ENCODE measurements around the gene ABHD12. TPM values are rescaled to one million over a fixed set of nuclear protein-coding genes. Genes with fewer than 3 reads are reported as not detected.

Gene ABHD12
- total RNA-seq, 1 experiment from 2014 or later: 48.8 TPM

DNA sequence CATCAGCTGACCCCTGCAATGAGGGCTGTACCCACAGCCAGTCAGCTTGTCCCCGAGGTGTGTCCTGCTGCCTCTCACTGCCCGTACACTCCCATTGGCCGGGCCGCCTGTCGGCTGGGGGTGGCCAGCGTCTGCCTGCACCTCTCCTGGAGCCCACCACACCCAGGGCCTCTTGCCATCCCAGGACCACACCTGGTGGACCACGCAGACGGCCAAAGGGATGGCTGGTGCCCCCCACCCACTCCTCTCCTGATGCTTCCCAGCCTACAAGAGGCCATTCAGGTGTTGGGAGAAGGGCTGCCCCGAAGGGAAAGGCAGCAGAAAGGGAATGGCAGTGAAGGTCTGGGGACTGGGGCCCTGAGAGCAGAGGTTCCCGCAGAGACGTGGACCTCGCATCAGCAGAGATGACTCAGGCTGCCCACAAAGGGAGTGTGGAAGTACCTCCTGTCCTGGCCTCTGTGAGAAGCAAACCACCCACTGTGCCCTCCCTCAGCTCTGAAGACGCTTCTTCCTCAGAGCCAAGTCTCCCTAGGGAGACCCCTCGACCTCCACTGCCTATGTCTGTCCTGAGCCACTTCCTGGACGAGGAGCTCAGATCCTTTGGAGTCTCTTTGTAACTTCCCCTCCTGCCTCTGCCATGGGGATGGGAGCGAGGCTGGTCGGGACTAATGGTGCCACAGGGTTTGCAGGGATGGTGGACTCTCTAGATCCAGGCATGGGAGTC is 81.8 kb downstream of the ABHD12 start:
- DNase-seq (ENCODE audit: low read depth): peak; percentile 80

- DNase-seq (ENCODE audit: low read depth): no peak
Observed at GRCh38 chr20:25308083-25308491, 82.5 kb downstream of the ABHD12 start.

DNA sequence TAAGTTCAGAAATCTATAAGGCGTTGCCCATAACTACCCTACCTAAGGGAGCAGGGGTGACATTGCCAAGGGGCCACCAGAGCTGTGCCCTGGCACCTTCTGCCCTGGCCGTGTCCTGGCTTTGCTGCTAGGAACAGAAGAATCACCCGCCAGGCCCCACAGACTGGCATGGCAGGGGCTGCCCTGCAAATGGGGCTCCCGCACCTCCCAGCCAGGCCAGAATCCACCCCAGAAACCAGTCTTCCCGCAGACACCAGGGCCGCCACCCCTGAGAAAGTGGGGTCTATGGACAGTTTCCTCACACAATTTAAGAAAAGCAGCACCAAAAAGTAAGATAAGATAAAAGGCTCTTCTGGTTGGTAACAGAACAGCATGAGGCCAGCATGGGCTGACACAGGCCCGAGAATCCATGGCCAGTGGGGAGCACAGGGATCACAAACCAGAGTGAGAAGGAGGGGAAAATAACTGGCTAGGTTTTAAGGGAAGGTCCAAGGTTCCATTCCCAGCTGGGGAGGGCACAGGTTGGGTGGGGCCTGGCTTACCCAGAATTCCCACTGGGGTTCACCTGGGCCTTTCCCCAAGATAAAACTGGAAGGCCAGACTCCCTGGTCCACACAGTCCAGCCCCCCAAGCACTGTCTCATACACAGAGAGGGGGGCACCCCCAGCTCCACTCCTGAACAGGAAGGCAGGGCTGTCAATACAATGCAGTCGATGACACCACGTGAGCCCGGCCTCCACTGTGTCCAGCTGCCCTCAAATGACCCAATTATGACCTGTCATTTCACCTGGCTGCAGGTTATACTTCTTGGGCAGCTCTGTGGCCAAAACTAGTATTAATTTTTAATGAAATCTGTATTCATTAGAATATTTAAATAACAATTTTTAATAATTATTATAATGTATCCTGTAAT is 83.4 kb downstream of the ABHD12 start:
- no peak for DNase-seq (ENCODE audit: low read depth)

- DNase-seq (ENCODE audit: low read depth): no peak
Observed at GRCh38 chr20:25304025-25304549, 86.5 kb downstream of the ABHD12 start.

DNA sequence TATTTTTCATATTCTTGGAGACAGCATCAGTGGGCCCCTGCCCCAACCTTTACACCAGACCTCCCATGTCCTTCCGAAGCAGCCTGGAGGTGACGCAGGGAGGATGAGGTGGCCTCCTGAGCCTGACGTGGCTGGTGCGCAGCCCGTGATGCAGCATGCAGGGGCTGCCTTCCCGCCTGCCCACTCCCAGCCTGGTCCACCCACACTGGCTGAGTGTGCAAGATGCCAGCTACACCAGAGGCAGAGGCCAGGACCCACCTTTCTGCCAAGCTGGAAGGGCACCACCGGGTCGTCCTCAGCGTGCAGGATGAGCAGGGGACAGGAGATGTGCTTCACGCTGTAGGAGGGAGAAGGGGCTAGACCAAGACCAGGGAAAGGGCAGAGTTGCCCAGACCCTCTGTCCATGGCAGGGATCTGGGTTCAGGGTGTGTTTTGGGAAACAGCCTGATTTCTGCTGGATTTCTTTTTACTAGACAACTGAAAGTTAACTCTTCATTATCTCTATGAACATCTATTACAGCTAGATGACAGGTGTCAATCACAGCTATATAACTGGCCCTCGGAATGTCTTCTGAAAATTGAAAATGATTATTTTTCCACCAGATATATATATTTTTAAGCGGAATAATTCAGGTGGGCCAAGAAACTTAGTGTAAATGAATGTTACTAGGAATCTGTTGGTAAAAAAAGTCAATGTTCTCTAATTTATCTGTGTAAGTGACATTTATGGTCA is 87.2 kb downstream of the ABHD12 start:
- no peak for DNase-seq (ENCODE audit: low read depth)

GRCh38 chr20:25302596-25302995 is 88.0 kb downstream of the ABHD12 start:
- DNase-seq (ENCODE audit: low read depth): no peak

GRCh38 chr20:25301357-25301920 is 89.2 kb downstream of the ABHD12 start:
- no peak for DNase-seq (ENCODE audit: low read depth)

DNA sequence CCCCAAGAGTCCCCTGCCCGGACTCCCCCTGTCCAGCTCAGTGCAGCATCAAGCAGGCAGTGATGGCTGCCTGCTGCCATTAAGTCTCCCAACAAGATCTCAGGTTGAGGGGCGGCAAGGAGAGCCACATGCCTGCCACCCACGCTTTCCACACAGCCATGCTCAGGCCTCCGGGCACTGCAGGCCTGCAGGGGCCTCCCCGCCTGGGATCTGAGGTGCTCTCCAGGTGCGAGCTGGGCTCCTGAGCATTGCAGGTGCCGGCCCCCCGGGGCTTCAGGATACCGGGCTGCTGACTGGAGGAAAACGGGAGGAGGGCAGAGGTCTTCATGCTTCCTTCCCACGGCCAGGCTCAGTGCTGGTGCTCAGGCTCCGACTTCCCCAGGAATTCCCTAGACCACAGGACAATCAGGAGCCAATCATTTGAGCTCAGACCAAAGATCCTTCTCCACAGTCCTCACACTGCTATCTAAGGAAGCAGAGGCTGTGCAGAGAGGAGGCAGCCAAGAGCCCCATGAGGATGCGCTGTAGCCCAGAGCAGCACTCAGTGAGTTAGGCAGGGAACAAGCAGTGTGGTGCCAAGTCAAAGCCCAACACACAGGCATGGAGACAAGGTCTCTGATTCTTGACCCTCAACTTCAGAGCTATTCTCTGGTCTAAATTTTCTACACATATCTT is 90.0 kb downstream of the ABHD12 start:
- no peak for DNase-seq (ENCODE audit: low read depth)

- DNase-seq (ENCODE audit: low read depth): peak; percentile 61
Observed at GRCh38 chr20:25299806-25300205, 90.8 kb downstream of the ABHD12 start.

DNA sequence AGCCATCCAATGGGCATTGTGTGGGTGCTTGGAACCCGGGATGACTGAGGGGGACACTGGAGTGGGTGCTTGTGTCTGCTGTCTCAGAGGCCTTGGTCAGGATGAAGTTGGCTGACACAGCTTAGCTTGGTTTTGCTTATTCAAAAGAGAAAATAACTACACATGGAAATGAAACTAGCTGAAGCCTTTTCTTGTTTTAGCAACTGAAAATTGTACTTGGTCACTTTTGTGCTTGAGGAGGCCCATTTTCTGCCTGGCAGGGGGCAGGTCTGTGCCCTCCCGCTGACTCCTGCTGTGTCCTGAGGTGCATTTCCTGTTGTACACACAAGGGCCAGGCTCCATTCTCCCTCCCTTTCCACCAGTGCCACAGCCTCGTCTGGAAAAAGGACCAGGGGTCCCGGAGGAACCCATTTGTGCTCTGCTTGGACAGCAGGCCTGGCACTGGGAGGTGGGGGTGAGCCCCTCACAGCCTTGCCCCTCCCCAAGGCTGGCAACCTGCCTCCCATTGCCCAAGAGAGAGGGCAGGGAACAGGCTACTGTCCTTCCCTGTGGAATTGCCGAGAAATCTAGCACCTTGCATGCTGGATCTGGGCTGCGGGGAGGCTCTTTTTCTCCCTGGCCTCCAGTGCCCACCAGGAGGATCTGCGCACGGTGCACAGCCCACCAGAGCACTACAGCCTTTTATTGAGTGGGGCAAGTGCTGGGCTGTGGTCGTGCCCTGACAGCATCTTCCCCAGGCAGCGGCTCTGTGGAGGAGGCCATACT is 93.3 kb downstream of the ABHD12 start:
- no peak for DNase-seq (ENCODE audit: low read depth)

DNA sequence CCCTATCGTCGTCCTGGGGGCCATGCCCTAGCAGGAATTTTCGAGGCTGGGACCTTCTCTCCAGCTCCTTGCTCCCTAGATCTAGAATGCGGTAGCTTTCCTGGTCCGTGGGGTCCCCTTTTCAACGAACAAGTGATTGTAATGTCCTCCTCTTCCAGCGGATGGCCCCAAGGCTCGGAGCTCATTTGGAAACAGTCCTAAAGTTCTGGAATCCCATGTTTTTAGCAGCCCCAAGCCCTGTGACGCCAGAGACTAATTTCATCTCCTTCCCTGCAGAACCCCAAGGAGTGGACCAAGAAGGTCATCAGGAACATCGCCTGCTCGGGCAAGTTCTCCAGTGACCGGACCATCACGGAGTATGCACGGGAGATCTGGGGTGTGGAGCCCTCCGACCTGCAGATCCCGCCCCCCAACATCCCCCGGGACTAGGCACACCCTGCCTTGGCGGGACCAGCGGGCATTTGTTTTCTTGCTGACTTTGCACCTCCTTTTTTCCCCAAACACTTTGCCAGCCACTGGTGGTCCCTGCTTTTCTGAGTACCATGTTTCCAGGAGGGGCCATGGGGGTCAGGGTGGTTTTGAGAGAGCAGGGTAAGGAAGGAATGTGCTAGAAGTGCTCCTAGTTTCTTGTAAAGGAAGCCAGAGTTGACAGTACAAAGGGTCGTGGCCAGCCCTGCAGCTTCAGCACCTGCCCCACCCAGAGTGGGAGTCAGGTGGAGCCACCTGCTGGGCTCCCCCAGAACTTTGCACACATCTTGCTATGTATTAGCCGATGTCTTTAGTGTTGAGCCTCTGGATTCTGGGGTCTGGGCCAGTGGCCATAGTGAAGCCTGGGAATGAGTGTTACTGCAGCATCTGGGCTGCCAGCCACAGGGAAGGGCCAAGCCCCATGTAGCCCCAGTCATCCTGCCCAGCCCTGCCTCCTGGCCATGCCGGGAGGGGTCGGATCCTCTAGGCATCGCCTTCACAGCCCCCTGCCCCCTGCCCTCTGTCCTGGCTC is 94.2 kb downstream of the ABHD12 start:
- DNase-seq (ENCODE audit: low read depth): no peak

DNA sequence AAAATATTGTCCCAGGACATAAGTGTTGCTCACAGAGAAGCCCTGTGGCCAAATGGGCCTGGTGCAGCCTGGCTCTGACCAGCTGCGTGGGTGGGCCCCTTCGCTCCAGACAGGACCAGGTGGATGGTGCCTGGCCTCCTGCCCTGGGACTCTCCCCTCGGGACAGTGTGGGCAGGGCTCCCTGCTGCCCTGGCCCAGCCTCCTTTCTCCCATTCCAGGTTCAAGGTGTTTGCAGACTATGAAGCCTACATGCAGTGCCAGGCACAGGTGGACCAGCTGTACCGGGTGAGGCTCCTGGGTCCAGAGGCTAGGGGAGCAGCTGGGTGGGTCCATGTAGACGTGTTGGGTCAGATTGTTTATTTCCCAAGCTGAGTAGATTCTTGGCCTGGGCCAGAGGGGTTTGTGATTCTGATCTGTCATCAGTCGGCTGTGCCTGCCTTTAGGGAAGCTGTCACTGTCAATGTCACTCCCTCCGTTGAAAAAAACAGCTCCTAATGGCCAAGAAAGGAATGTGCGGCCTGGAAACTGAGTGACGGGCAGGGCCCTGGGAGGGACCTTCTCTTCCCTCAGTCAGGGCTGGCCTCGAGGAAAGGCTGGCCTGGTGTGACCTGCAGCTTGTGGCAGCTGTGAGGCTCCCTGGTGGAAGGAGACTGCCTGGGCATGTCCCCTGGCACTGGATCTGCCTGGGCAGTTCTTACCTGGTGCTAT is 95.1 kb downstream of the ABHD12 start:
- DNase-seq (ENCODE audit: low read depth): no peak

DNA sequence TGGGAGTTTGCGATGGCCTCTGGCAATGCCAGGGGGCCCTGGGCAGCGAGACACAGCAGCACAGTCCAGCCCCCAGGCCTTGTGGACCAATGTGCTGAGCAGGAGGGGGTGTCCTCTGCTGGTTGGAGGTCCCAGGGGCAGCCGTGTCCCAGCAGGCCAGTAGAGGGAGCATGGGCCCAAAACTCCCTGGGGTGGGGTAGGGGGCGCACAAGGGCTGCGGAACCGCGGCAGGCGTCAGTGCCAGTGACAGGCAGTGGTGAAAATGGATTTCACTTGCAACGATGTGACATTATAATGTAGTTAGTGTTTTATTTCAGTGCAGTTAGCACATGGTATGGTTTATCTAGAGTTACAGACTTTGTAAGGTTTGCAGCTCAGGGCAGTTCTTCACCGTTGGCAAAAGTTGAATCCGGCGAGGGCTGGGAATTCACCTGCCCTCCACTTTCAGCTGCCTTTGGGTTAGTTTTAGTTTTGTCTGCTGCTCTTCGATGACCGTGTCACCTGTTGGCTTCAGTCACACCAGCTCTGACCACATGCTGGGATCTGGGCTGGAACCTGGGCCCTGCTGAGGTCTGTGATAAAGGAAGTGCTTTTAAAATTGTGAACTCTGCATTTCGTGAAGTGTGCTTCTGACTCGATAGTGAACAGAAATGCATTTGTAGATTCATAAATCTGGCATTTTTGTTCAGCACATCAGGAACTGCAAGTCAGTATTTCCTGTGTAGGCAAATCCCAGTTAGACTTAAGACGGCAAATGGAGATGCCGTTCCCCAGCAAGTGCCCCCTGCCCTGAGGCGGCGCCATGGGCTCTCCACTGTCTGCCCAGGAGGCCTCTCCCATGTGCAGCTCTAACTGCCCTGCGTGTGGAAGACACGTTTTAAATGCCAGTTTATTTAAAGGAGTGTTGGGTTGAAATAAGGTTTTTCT is 95.9 kb downstream of the ABHD12 start:
- DNase-seq (ENCODE audit: low read depth): peak; percentile 65

GRCh38 chr20:25293910-25294458 is 96.7 kb downstream of the ABHD12 start:
- DNase-seq (ENCODE audit: low read depth): no peak

DNA sequence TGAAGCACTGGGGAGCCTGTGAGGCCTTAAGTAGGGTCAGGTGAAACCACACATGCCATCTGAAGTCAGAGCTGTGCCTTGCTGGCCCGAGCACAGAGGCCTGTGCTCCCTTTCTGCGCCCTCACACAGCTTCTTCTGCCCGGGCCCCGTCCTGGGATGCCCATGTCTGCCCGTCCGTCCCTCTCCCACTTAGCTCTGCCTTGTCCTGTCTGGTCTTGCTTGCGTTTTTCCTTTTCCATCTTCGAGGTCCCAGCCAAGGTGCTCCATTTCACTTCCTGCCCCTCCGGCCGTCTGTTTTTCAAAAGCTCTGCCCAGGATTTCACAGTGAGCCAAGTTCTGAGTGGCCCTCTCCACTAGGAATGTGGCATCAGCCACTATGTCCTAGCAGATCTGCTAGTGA is 97.1 kb downstream of the ABHD12 start:
- no peak for DNase-seq (ENCODE audit: low read depth)

GRCh38 chr20:25292176-25292891 is 98.3 kb downstream of the ABHD12 start:
- DNase-seq (ENCODE audit: low read depth): no peak

Data from LHCN-M2 (cell line).